Activated CD4-positive, alpha-beta memory T cell treated with anti-CD3 and anti-CD28 coated beads, Interleukin-2, amount 10 ng/mL, durations not matched to agents 7 days and 5 days (primary cell): Measurements from ENCODE around the gene FNBP1. TPM values are rescaled to one million over a fixed set of nuclear protein-coding genes. Genes with fewer than 3 reads are reported as not detected.

Experiments used
- CTCF ChIA-PET: fragments of 350-600 bp; sonication (Branson Sonifier 250); formaldehyde crosslinking; loops from one replicate; lab custom pipeline; 2021; ENCODE audit warnings: antibody characterized with exemption, inconsistent platforms; lab: Charles Lee
- POLR2A ChIA-PET: fragments of 350-600 bp; sonication (Branson Sonifier 250); formaldehyde crosslinking; loops from one replicate; lab custom pipeline; 2021; ENCODE audit warnings: antibody characterized with exemption; lab: Charles Lee
- DNase-seq: peaks from one replicate; pipeline ENCODE4 v3.0.0-alpha.2; 2020
- H3K27ac Mint-ChIP-seq: one replicate; pipeline ENCODE4 v1.8.0; 2021; ENCODE audit warnings: mild to moderate bottlenecking, mixed read lengths
- H3K27me3 Mint-ChIP-seq: one replicate; pipeline ENCODE4 v1.8.0; 2021; ENCODE audit warnings: mixed read lengths
- H3K36me3 Mint-ChIP-seq: one replicate; pipeline ENCODE4 v1.8.0; 2021; ENCODE audit warnings: low read depth, mixed read lengths
- H3K4me1 Mint-ChIP-seq: one replicate; pipeline ENCODE4 v1.8.0; 2021; ENCODE audit warnings: mixed read lengths
- H3K4me3 Mint-ChIP-seq: one replicate; pipeline ENCODE4 v1.8.0; 2021; ENCODE audit warnings: mild to moderate bottlenecking, mixed read lengths
- H3K9me3 Mint-ChIP-seq: one replicate; pipeline ENCODE4 v1.8.0; 2021; ENCODE audit warnings: mixed read lengths
- total RNA-seq, 2 experiments: library from RNA; stranded (reverse); gene quantifications; one replicate each; pipeline ENCODE4 v1.2.3, GENCODE V29; 2021

Gene FNBP1
- total RNA-seq, result 100 to 1,000 TPM; 208 to 213 TPM

GRCh38 chr9:130042885-130043653, at the start of gene FNBP1:
TSS of gene FNBP1 (minus strand) at chr9:130043189. CDS start at chr9:130042975, 214 bp downstream.
- peak within 1 kb of the TSS; percentile 90 for H3K4me3 Mint-ChIP-seq
- peaks cover 22% of the 10 kb centered on the region for H3K36me3 Mint-ChIP-seq
- H3K4me1 Mint-ChIP-seq, result peaks cover 47% of the 10 kb centered on the region
- H3K9me3 Mint-ChIP-seq, result no peaks in the 10 kb centered on the region
- ChIA-PET POLR2A (interaction anchor here (0.7 to 14.8 kb wide), 19 partner anchors 8 to 176 kb away, joined by 3 to 403 read pairs (median 11); partner anchors contain the start of gene GPR107), CTCF (interaction anchor here (1.2 to 2.5 kb wide), 4 partner anchors 11 to 178 kb away, joined by 3 to 9 read pairs (median 4); partner anchors contain the start of gene GPR107)
- peak; percentile 85 for DNase-seq
- H3K27ac Mint-ChIP-seq, result peak within 1 kb of the TSS; percentile 91
- H3K27me3 Mint-ChIP-seq, result no peaks in the 10 kb centered on the region

GRCh38 chr9:130090915-130091314, 47.9 kb upstream of the FNBP1 start:
- CTCF ChIA-PET, result no interaction called here

GRCh38 chr9:130089141-130089540, 46.2 kb upstream of the FNBP1 start:
- Mint-ChIP-seq H3K27me3 (no peaks in the 10 kb centered on the region), H3K36me3 (peaks cover 40% of the 10 kb centered on the region), H3K4me1 (no peaks in the 10 kb centered on the region), H3K4me3 (no peak overlapping the region), H3K9me3 (no peaks in the 10 kb centered on the region), H3K27ac (no peak overlapping the region)
- ChIA-PET CTCF (interaction anchor here (0.6 kb wide), 1 partner anchor 20 kb away, joined by 3 read pairs; no protein-coding TSS in a partner anchor), POLR2A (interaction anchor here (1.1 kb wide), 1 partner anchor 201 kb away, joined by 3 read pairs; no protein-coding TSS in a partner anchor)
- DNase-seq, result no peak

More at GRCh38 chr9:130090915-130091314, 47.9 kb upstream of the FNBP1 start:
- Mint-ChIP-seq H3K27me3 (no peaks in the 10 kb centered on the region), H3K4me3 (no peak overlapping the region), H3K9me3 (no peaks in the 10 kb centered on the region), H3K36me3 (peaks cover 41% of the 10 kb centered on the region), H3K4me1 (peaks cover 7% of the 10 kb centered on the region), H3K27ac (no peak overlapping the region)
- no peak for DNase-seq
- POLR2A ChIA-PET, result no interaction called here

- H3K27ac Mint-ChIP-seq, result no peak overlapping the region
- no peaks in the 10 kb centered on the region for H3K4me1 Mint-ChIP-seq
- DNase-seq, result no peak
- H3K4me3 Mint-ChIP-seq, result no peak overlapping the region
- no peaks in the 10 kb centered on the region for H3K27me3 Mint-ChIP-seq
- H3K9me3 Mint-ChIP-seq, result no peaks in the 10 kb centered on the region
- POLR2A ChIA-PET, result no interaction called here
- CTCF ChIA-PET, result no interaction called here
- H3K36me3 Mint-ChIP-seq, result peaks cover 41% of the 10 kb centered on the region
These were observed 45.1 kb upstream of the FNBP1 start for GRCh38 chr9:130088051-130088450.

GRCh38 chr9:130084337-130084736, 41.3 kb upstream of the FNBP1 start:
- DNase-seq, result no peak
- ChIA-PET POLR2A (interaction anchor here (0.6 kb wide), 1 partner anchor 120 kb away, joined by 3 read pairs; no protein-coding TSS in a partner anchor), CTCF (no interaction called here)
- Mint-ChIP-seq H3K4me3 (no peak overlapping the region), H3K36me3 (peaks cover 39% of the 10 kb centered on the region), H3K9me3 (no peaks in the 10 kb centered on the region), H3K4me1 (no peaks in the 10 kb centered on the region), H3K27me3 (no peaks in the 10 kb centered on the region), H3K27ac (no peak overlapping the region)

- H3K9me3 Mint-ChIP-seq, result no peaks in the 10 kb centered on the region
- ChIA-PET CTCF (interaction anchor here (0.7 kb wide), 1 partner anchor 11 kb away, joined by 5 read pairs; no protein-coding TSS in a partner anchor), POLR2A (no interaction called here)
- H3K4me1 Mint-ChIP-seq, result peaks cover 10% of the 10 kb centered on the region
- H3K36me3 Mint-ChIP-seq, result peaks cover 40% of the 10 kb centered on the region
- DNase-seq, result no peak
- H3K4me3 Mint-ChIP-seq, result no peak overlapping the region
- H3K27me3 Mint-ChIP-seq, result no peaks in the 10 kb centered on the region
- H3K27ac Mint-ChIP-seq, result no peak overlapping the region
These were observed 35.6 kb upstream of the FNBP1 start for GRCh38 chr9:130078547-130078946.

GRCh38 chr9:130073373-130073772, 30.4 kb upstream of the FNBP1 start:
- POLR2A ChIA-PET, result no interaction called here

GRCh38 chr9:130072515-130073235, 29.7 kb upstream of the FNBP1 start:
- CTCF ChIA-PET, result no interaction called here
- DNase-seq, result no peak
- peaks cover 24% of the 10 kb centered on the region for H3K4me1 Mint-ChIP-seq
- POLR2A ChIA-PET, result no interaction called here
- no peaks in the 10 kb centered on the region for H3K27me3 Mint-ChIP-seq
- no peaks in the 10 kb centered on the region for H3K9me3 Mint-ChIP-seq
- no peak overlapping the region for H3K4me3 Mint-ChIP-seq
- no peak overlapping the region for H3K27ac Mint-ChIP-seq
- H3K36me3 Mint-ChIP-seq, result peaks cover 13% of the 10 kb centered on the region

More at GRCh38 chr9:130073373-130073772, 30.4 kb upstream of the FNBP1 start:
- H3K27me3 Mint-ChIP-seq, result no peaks in the 10 kb centered on the region
- no peaks in the 10 kb centered on the region for H3K9me3 Mint-ChIP-seq
- no peak overlapping the region for H3K4me3 Mint-ChIP-seq
- H3K36me3 Mint-ChIP-seq, result peaks cover 17% of the 10 kb centered on the region
- H3K27ac Mint-ChIP-seq, result no peak overlapping the region
- no peak for DNase-seq
- CTCF ChIA-PET, result no interaction called here
- peaks cover 24% of the 10 kb centered on the region for H3K4me1 Mint-ChIP-seq

- Mint-ChIP-seq H3K27ac (no peak overlapping the region), H3K4me1 (peaks cover 16% of the 10 kb centered on the region), H3K27me3 (no peaks in the 10 kb centered on the region), H3K9me3 (no peaks in the 10 kb centered on the region), H3K4me3 (no peak overlapping the region), H3K36me3 (peaks cover 7% of the 10 kb centered on the region)
- POLR2A ChIA-PET, result interaction anchor here (1.0 kb wide), 1 partner anchor 8 kb away, joined by 3 read pairs; no protein-coding TSS in a partner anchor
- DNase-seq, result no peak
- CTCF ChIA-PET, result interaction anchor here (0.7 to 0.9 kb wide), 3 partner anchors 20 to 25 kb away, joined by 3 read pairs; no protein-coding TSS in a partner anchor
These were observed 26.1 kb upstream of the FNBP1 start for GRCh38 chr9:130069048-130069447.

GRCh38 chr9:130064621-130065020, 21.6 kb upstream of the FNBP1 start:
- ChIA-PET POLR2A (no interaction called here), CTCF (no interaction called here)
- no peak for DNase-seq
- H3K4me1 Mint-ChIP-seq, result peaks cover 21% of the 10 kb centered on the region
- H3K9me3 Mint-ChIP-seq, result no peaks in the 10 kb centered on the region
- no peak overlapping the region for H3K27ac Mint-ChIP-seq
- H3K27me3 Mint-ChIP-seq, result no peaks in the 10 kb centered on the region
- H3K36me3 Mint-ChIP-seq, result peaks cover 20% of the 10 kb centered on the region
- H3K4me3 Mint-ChIP-seq, result no peak overlapping the region

- ChIA-PET CTCF (no interaction called here), POLR2A (no interaction called here)
- no peak overlapping the region for H3K4me3 Mint-ChIP-seq
- H3K9me3 Mint-ChIP-seq, result no peaks in the 10 kb centered on the region
- peaks cover 29% of the 10 kb centered on the region for H3K36me3 Mint-ChIP-seq
- DNase-seq, result no peak
- no peak overlapping the region for H3K27ac Mint-ChIP-seq
- H3K27me3 Mint-ChIP-seq, result no peaks in the 10 kb centered on the region
- H3K4me1 Mint-ChIP-seq, result peaks cover 20% of the 10 kb centered on the region
These were observed 19.8 kb upstream of the FNBP1 start for GRCh38 chr9:130062750-130063149.

GRCh38 chr9:130060296-130060695, 17.3 kb upstream of the FNBP1 start:
- no peak for DNase-seq
- Mint-ChIP-seq H3K4me3 (no peak overlapping the region), H3K27me3 (no peaks in the 10 kb centered on the region), H3K9me3 (no peaks in the 10 kb centered on the region), H3K27ac (no peak overlapping the region), H3K36me3 (peaks cover 26% of the 10 kb centered on the region), H3K4me1 (peaks cover 25% of the 10 kb centered on the region)
- POLR2A ChIA-PET, result interaction anchor here (1.5 kb wide), 1 partner anchor 9 kb away, joined by 3 read pairs; no protein-coding TSS in a partner anchor
- CTCF ChIA-PET, result interaction anchor here (0.7 to 0.9 kb wide), 2 partner anchors 16 to 39 kb away, joined by 3 to 5 read pairs; no protein-coding TSS in a partner anchor
